Activated naive CD4-positive, alpha-beta T cell treated with anti-CD3 and anti-CD28 coated beads, Interleukin-2, amount 50 U/mL, for 72 hours (primary cell): ENCODE measurements around the gene MYH16. TPM values are rescaled to one million over a fixed set of nuclear protein-coding genes. Genes with fewer than 3 reads are reported as not detected.
"Not testable (repeated sequence)": the region's sequence is repeated elsewhere in the genome, so short reads cannot be mapped to it uniquely, and the experiment has no call there.

Source experiments
- ATAC-seq, 2 donors: fragments of 150-1000 bp; cut with Tn5 transposase; 2 replicates each; pipeline ENCODE4 v1.10.0; 2021; ENCODE audit warnings: mild to moderate bottlenecking in 2 of 2, moderate library complexity in 2 of 2
- DNase-seq, 2 donors: peaks; one replicate each; pipeline ENCODE4 v3.0.0; 2021 to 2022; ENCODE audit warnings: low spot score in 2 of 2
- H3K27ac Mint-ChIP-seq, 2 donors: one replicate each; pipeline ENCODE4 v1.8.0; 2022; ENCODE audit warnings: mild to moderate bottlenecking in 2 of 2, mixed read lengths in 2 of 2
- H3K36me3 Mint-ChIP-seq, 2 donors: one replicate each; pipeline ENCODE4 v1.8.0; 2022; ENCODE audit warnings: mixed read lengths in 2 of 2
- H3K9me3 Mint-ChIP-seq, 2 donors: one replicate each; pipeline ENCODE4 v1.8.0; 2022; ENCODE audit warnings: mixed read lengths in 2 of 2
- total RNA-seq, 2 donors: library from RNA; stranded (reverse); gene quantifications; one replicate each; pipeline ENCODE4 v1.2.3, GENCODE V29; 2022

Gene MYH16
- under 1 TPM in 1 of 2 donors, not detected in 1; 0.11 TPM for total RNA-seq

DNA sequence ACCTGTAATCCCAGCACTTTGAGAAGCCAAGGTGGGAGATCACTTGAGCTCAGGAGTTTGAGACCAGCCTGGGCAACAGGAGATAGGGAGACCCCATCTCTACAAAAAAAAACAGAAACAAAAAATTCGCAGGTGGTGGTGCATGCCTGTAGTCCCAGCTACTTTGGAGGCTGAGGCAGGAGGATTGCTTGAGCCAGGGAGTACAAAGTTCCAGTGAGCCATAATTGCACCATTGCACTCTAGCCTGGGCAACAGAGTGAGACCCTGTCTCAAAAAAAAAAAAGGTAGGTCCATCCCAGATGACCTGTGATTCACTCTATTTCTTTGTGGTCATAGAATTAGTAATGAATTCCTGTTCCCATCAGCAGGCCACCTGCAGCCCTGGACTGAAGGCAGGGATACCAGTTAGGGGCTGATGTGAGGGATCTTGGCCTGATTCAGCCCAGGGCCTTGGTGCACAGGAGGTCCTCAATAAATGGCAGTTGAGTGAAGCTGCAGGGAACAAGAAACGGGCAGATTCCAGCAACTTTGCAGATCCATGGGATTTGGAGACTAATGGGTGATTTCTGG is at the start of gene MYH16:
MYH16 (plus strand) TSS at position 364 of the 570 bp plus-strand sequence.
- DNase-seq (no peak), ATAC-seq (no peak)
- Mint-ChIP-seq H3K36me3 (no peaks in the 10 kb centered on the region), H3K9me3 (no peaks in the 10 kb centered on the region), H3K27ac (peak within 1 kb of the TSS; percentile 86 to 94)

DNA sequence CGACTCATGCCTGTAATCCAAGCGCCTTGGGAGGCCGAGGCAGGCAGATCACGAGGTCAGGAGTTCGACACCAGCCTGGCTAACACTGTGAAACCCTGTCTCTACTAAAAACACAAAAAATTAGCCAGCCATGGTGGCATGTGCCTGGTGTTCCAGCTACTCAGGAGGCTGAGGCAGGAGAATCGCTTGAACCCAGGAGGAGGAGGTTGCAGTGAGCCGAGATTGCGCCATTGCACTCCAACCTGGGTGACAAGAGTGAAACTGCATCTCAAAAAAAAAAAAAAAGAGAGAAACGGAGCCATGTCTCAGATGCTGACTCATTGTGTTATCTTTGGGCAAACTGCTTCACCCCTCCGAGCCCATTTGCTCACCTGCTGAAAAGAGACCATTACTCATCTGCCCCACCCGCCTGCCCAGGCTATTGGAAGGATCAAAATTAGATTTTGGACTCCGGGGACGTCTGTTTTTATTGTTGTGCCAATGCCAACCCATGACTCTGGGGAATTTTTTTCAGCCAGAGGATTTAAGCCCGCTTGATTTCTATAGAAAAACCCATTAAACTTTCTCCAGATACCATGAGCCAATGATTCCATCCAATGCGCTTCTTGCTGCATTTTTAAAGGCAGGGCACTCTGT is 48.3 kb upstream of the MYH16 start:
- not testable (repeated sequence) for H3K36me3 Mint-ChIP-seq, DNase-seq, H3K9me3 Mint-ChIP-seq
- ATAC-seq = peak; percentile 70 to 74
- peak overlapping the region in 1 of 2 donors; percentile 22 for H3K27ac Mint-ChIP-seq

DNA sequence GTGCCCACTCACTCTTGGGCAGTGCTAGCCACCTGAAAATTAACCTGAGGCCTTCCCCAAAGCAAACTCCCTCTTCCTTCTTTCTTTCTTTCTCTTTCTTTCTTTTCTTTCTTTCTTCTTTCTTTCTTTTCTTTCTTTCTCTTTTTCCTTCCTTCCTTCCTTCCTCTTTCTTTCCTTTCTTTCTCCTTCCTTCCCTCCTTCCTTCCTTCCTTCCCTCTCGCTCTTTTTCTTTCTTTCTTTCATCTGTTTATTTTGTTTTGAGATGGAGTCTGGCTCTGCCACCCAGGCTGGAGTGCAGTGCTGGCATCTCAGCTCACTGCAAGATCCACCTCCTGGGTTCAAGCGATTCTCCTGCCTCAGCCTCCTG is 47.8 kb upstream of the MYH16 start:
- ATAC-seq = no peak
- no peak for DNase-seq
- Mint-ChIP-seq H3K36me3 (no peaks in the 10 kb centered on the region), H3K27ac (peak overlapping the region in 1 of 2 donors; percentile 22), H3K9me3 (no peaks in the 10 kb centered on the region)

DNA sequence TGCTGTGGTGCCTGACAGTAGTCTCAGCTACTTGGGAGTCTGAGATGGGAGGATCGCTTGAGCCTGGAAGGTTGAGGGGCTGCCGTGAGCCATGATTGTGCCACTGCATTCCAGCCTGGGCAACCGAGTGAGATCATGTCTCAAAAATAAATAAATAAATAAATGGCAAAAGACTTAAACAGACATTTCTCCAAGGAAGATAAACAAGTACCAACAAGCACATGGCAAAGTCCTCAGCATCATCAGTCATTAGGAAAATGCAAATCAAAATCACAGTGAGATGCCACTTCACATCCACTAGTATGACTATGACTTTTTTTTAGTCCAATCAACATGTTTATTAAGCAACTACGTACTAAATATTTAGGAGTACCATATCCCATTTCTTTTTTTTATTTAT is 43.4 kb upstream of the MYH16 start:
- H3K36me3 Mint-ChIP-seq = no peaks in the 10 kb centered on the region
- no peak overlapping the region for H3K27ac Mint-ChIP-seq
- H3K9me3 Mint-ChIP-seq = no peaks in the 10 kb centered on the region
- no peak for DNase-seq
- ATAC-seq = no peak

DNA sequence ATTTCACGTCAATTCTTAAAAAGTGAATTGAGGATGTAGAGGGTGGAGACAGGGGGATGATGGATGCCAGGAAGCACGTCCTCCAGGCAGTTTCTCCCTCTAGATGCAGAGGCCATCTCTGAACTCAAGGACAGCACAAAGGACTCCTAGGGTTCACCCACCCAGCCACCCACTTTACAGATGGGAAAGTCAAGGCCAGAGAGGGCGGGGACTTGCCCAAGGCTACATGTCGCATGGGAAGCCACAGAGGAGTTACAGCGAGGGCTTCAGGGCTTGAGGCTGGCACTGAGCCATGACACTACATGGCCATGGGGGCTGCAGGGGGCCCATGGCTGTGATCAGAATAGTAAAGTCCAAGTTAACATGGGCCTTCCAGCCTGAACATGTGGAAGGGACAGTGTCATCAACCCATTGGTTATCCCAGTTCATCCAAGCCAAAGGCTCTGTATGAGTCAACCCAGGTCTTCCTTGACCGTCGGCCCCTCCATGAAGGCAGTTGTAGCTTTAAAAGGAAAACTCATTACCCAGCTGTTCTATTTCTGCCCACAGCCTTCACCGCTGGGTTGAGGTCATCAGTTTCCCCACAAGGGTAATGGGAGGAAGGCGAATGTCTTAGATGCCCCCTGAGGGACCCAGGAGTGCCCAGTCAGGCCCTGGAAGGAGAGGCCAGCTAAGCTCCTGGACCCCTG is 40.4 kb upstream of the MYH16 start:
- Mint-ChIP-seq H3K27ac (no peak overlapping the region), H3K36me3 (no peaks in the 10 kb centered on the region), H3K9me3 (peaks cover 0 to under 1% of the 10 kb centered on the region in 2 donors)
- ATAC-seq (no peak), DNase-seq (no peak)

DNA sequence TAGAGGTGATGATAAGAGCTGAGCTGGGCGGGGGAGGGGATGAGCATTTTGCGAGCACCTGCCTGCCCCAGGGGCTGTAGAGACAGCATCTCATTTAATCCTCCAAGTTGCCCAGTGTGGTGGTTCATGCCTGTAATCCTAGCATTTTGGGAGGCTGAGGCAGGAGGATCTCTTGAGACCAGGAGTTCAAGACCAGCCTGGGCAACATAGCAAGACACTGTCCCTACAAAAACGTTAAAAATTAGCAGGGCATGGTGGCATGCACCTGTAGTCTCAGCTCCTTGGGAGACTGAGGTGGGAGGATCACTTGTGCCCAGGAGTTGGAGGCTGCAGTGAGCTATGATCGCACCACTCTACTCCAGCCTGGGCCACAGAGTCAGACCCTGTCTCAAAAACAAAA is 39.7 kb upstream of the MYH16 start:
- H3K27ac Mint-ChIP-seq, H3K9me3 Mint-ChIP-seq, DNase-seq, ATAC-seq, H3K36me3 Mint-ChIP-seq: not testable (repeated sequence)

DNA sequence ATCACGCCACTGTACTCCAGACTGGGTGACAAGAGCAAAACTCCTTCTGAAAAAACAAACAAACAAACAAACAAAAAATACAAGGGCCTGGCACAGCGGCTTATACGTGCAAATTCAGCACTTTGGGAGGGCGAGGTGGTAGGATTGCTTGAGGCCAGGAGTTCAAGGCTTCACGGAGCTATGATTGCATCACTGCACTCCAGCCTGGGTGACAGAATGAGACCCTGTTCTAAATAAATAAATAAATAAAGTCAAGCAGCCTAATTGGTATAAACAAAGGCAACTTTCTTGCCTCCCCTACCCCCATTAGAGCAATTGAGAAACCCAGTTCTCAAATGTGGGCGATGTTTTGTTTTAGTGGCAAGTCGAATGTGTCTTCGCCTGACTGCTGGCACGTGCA is 38.5 kb upstream of the MYH16 start:
- H3K9me3 Mint-ChIP-seq = peaks cover 0 to 8% of the 10 kb centered on the region in 2 donors
- H3K36me3 Mint-ChIP-seq = no peaks in the 10 kb centered on the region
- ATAC-seq (no peak), DNase-seq (no peak)
- no peak overlapping the region for H3K27ac Mint-ChIP-seq

DNA sequence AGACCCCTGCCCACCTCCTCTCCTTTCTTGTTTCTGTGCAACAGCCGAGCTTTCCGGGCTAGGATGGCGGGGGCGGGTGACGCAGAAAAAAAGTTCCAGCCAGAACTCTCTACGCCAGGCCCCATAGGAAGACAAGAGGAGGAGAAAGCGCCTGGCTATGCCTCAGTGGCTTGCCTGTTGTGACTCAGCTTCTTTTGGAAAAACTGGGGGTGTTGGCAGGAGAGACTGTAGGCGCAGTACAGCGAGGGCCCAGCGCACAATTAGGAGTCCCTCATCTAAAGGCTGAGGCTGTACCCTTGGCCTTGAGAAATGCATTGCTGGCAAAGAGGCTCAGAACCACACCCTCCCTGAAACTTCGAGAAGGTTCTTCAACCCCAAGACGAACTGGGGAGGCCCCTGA is 36.7 kb upstream of the MYH16 start:
- Mint-ChIP-seq H3K9me3 (peaks cover 0 to 8% of the 10 kb centered on the region in 2 donors), H3K36me3 (no peaks in the 10 kb centered on the region), H3K27ac (no peak overlapping the region)
- ATAC-seq (no peak), DNase-seq (no peak)

DNA sequence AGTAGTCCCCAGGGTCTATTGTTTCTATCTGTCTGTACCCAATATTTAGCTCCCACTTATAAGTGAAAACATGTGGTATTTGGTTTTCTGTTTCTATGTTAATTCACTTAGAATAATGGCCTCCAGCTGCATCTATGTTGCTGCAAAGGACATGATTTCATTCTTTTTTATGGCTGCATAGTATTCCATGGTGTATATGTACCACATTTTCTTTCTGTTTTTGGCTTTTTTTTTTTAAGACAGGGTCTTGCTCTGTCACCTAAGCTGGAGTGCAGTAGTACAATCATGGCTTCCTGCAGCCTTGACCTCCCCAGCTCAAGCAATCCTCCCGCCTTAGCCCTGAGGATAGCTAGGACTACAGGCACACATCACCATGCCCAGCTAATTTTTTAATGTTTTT is 34.8 kb upstream of the MYH16 start:
- H3K27ac Mint-ChIP-seq, H3K9me3 Mint-ChIP-seq, DNase-seq, H3K36me3 Mint-ChIP-seq, ATAC-seq: not testable (repeated sequence)

DNA sequence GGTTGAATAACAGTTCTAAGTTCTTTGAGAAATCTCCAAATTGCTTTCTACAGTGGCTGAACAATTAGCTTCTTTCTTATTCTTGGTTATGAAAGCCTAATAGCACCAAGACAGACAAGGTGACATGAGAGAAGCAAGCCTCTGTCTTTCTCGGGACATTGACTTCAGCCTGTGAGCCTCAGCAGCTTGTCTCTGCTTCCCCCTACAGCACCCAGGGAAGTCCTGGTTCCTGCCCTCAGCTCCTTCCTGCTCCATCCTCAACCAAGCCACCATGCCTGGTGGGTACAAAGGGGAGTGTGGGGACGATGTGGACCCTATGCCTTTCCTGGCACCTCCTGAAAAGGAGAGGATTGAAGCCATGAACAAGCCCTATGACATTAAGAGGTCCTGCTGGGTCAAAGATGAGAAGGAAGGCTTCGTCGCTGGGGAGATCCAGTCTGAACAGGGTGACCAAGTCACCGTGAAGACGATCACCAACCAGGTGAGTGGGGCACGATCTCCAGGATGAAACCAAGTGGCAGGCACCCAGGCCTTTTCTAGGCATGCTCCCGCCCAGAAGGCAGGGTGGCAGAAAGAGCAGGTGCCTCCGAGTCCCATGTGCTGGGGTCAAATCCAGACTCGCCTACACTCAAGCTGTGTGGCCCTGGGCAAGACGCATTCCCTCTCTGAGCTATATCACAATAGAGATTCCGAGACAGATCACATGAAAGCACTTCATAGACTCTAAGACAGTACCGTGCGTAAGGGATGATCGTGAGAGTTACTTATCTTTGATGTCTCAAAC is 33.9 kb upstream of the MYH16 start:
- DNase-seq (no peak), ATAC-seq (no peak)
- Mint-ChIP-seq H3K36me3 (no peaks in the 10 kb centered on the region), H3K9me3 (peaks cover 0 to 8% of the 10 kb centered on the region in 2 donors), H3K27ac (no peak overlapping the region)

DNA sequence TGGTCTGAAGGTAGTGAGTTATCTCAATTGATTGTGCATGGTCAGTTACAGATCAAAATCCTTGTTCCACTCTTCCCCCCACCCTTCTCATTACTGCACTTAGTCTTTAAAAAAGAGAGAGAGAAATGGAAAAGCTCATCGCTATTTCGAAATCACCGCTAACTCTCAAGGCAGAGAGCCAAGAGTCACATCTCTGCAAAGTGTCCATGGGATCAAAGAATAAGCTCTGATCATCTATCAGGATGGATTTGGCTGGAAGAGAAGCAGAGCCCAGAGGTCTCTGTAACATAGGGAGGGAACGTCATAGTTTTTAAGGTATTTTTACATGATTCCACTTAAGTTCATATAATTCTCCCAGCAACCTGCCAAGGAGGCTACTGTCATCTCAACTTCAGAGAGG is 30.0 kb upstream of the MYH16 start:
- ATAC-seq (no peak), DNase-seq (no peak)
- H3K36me3 Mint-ChIP-seq = no peaks in the 10 kb centered on the region
- H3K9me3 Mint-ChIP-seq = peaks cover 0 to 3% of the 10 kb centered on the region in 2 donors
- no peak overlapping the region for H3K27ac Mint-ChIP-seq

DNA sequence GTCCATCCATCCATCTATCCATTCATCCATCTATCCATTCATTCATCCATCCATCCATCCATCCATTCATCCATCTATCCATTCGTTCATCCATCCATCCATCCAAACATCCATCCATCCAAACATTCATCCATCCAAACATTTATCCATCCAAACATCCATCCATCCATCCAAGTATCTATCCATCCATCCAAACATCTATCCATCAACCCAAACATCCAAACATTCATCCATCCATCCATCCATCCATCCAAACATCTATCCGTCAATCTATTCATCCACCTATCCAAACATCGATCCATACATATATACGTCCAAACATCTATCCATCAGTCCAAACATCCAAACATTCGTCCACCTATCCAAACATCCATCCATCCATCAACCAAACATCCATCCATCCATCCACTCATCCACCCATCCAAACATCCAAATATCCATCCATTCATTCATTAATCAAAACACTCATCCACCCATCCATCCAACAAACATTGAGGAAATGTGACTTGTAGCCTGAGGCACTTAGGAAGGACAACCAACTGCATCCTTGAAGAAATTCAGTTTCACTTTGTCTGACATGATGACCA is 28.8 kb upstream of the MYH16 start:
- DNase-seq (no peak), ATAC-seq (no peak)
- Mint-ChIP-seq H3K27ac (no peak overlapping the region), H3K36me3 (no peaks in the 10 kb centered on the region), H3K9me3 (no peaks in the 10 kb centered on the region)

DNA sequence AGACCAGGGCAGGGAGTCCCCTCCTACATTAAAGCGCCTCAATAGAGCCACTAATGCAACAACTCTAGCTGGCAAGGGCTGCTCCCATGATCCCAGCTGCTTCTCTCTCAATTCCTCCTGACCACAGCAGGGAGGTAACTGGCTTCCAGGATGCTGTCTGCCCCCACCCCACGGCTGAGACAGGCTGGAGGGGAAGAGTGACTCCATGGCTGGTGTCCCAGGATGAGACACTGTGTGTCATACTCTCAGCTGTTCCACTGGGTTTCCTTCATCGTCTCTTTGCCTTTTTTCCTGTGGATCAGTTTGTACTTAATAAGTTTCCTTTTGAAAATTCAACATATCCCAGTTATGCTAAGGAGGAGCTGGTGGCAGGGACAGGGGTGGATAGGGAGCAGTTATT is 27.7 kb upstream of the MYH16 start:
- Mint-ChIP-seq H3K9me3 (no peaks in the 10 kb centered on the region), H3K36me3 (no peaks in the 10 kb centered on the region), H3K27ac (no peak overlapping the region)
- ATAC-seq (no peak), DNase-seq (no peak)

DNA sequence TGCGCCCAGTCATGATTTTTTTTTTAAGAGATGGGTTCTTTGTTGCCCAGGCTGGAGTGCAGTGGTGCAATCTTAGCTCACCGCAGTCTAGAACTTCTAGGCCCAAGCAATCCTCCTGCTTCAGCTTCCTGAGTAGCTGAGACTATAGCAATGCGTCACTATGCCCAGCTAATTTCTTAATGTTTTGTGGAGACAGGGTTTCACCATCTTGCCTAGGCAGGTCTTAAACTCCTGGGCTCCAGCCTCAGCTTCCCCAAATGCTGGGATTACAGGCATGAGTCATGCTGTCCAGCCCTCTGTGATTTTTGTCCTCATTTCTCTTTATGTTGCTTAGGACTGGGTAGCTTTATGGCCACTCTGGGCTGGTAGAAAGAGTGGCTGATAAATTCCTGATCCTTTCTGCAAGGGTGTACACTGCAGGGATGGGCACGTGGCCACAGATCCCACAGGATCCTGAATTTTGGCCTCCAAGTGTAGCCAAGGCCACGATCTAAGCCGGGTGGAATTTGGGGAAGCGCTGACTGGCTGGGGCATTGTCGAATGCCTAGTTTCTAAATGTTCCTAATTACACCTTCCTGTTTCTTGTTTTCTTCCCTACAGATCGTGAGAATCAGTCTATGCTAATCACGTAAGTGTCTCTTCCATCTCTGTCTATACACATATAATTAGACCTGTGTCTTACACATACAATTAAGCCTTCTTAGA is 24.1 kb upstream of the MYH16 start:
- ATAC-seq (no peak), DNase-seq (no peak)
- Mint-ChIP-seq H3K27ac (no peak overlapping the region), H3K36me3 (no peaks in the 10 kb centered on the region), H3K9me3 (no peaks in the 10 kb centered on the region)

DNA sequence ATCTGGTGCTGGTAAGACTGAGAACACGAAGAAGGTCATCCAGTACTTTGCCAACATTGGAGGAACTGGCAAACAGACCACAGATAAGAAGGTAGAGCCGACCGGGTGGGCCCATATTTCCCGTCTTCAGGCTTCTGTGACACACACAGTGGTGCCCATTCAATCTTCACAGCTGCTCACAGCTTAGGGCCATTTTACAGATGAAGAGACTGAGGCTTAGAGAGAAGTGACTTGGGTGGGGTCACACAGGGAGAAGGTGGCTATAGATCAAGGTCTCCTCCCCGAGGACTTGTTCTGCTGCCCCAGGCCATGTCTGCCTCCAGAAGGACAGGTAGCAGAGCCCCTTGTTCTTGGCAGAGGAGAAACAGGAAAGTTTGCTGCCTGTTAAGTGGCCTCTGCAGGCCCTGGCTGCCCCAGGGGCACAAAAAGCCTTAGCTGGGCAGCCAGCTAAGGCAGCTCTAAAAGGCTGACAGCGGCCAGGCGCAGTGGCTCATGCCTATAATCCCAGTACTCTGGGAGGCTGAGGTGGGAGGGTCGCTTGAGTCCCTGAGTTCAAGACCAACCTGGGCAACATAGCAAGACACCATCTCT is 22.6 kb upstream of the MYH16 start:
- H3K27ac Mint-ChIP-seq = no peak overlapping the region
- no peaks in the 10 kb centered on the region for H3K36me3 Mint-ChIP-seq
- H3K9me3 Mint-ChIP-seq = no peaks in the 10 kb centered on the region
- no peak for DNase-seq
- ATAC-seq = no peak
